ENCODE data around the gene NDUFC2. TPM values are rescaled to one million over a fixed set of nuclear protein-coding genes. Genes with fewer than 3 reads are reported as not detected.
A peak's percentile ranks its signal among the peaks of the same experiment; 100 is the strongest.

Gene NDUFC2
- total and polyA plus RNA-seq, 2 of the 8 experiments (the other 6 are each of a cell fraction or from before 2014, with no cell fraction given), result 216 to 356 TPM

DNA sequence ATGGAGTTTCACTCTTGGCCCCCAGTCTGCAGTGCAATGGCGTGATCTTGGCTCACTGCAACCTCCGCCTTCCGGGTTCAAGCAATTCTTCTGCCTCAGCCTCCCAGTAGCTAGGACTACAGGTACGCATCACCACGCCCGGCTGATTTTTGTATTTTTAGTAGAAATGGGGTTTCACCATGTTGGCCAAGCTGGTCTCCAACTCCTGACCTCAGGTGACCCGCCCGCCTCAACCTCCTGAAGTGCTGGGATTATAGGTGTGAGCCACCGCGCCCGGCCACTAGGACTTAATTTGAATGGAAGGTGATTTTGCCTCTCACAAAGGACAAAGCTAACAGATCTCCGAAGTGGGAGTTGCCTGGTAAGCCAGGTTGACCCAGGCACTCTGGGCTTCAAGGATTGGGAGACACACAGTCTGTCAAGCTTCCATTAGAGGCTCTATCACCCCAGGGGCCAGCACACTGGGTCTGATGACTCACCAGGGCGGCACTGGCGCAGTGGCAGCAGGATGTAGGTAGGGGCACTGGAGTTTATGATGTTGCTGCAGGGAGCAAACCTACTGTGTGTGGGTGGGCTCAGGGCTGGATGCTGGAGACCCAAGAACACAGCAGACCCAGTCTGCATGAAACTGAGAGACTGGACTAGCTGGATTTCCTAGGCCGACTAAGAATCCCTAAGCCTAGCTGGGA is 38.8 kb downstream of the NDUFC2 start:
- WGBS, 2 experiments (ENCODE audit: extremely low coverage in 1 of 2, insufficient coverage in 1 of 2, insufficient read length in 1 of 2, insufficient replicate concordance in 2 of 2, low coverage in 1 of 2, low lambda C conversion rate in 2 of 2, missing lambda C conversion rate in 1 of 2), result 89% methylated on average over 15 of the region's 15 CpGs; no CpG with 5 or more reads in 1 of the 2 experiments
- Histone ChIP-seq H3K56ac (replicated peaks; ENCODE audit: insufficient read length, low read depth, low read length) (no peak overlapping the region), H2BK12ac (ENCODE audit: low read depth, low read length) (no peak overlapping the region), H2BK20ac (ENCODE audit: low read length) (no peak overlapping the region), H3K36me3 (ENCODE audit: control insufficient read depth in 2 of 4, insufficient read depth in 4 of 4, low read length in 3 of 4) (no peaks in the 10 kb centered on the region), H3K27ac (ENCODE audit: low read depth, low read length) (no peak overlapping the region), H4K20me1 (replicated peaks in 1 of 2; ENCODE audit: control insufficient read depth in 1 of 2, insufficient read depth in 2 of 2, low read length in 2 of 2) (no peaks in the 10 kb centered on the region), H4K5ac (ENCODE audit: insufficient read length, low read depth, low read length) (no peak overlapping the region), H4K8ac (ENCODE audit: extremely low read depth, insufficient read depth, low read length) (peak overlapping the region; percentile 35; the same call in 1 of the 2 replicates), H3K4me2 (ENCODE audit: insufficient read depth in 1 of 2, low read depth in 2 of 2, low read length in 2 of 2) (no peak overlapping the region; a peak in 1 of 4 replicates), H2BK5ac (ENCODE audit: low read depth, low read length) (no peak overlapping the region), H2AK5ac (ENCODE audit: low read depth, low read length) (no peak overlapping the region), H3K14ac (ENCODE audit: insufficient read length) (no peak overlapping the region), H2BK15ac (ENCODE audit: low read length) (0 out of 2 replicates have a peak overlapping the region, but pooled peaks have one; percentile 88), H3K18ac (ENCODE audit: extremely low read depth, low read length) (peak overlapping the region; percentile 71; the same call in 1 of the 2 replicates), H2BK120ac (replicated peaks; ENCODE audit: low read depth, low read length) (no peak overlapping the region), H3K23ac (ENCODE audit: insufficient read length) (no peak overlapping the region), H4K91ac (replicated peaks; ENCODE audit: insufficient read length, low read length) (no peak overlapping the region), H3K79me2 (ENCODE audit: control insufficient read depth in 1 of 2, insufficient read depth in 2 of 2, low read length in 2 of 2) (no peaks in the 10 kb centered on the region), H3K9ac (replicated peaks in 1 of 4; ENCODE audit: extremely low read depth in 1 of 4, low read depth in 3 of 4, low read length in 3 of 4) (no peak overlapping the region), H3K4me3 (ENCODE audit: extremely low read depth in 1 of 4, insufficient read depth in 2 of 4, low read depth in 3 of 4, low read length in 4 of 4) (no peak overlapping the region), H2AFZ (ENCODE audit: low read length) (peak overlapping the region; percentile 35; the same call in 1 of the 2 replicates), H3K9me3 (ENCODE audit: insufficient read depth in 2 of 2, low read depth in 1 of 2, low read length in 1 of 2) (no peaks in the 10 kb centered on the region), H3K4ac (replicated peaks; ENCODE audit: insufficient read length, low read depth, low read length) (no peak overlapping the region), H3K23me2 (ENCODE audit: low read depth, low read length) (no peaks in the 10 kb centered on the region), H3K4me1 (replicated peaks in 1 of 4; ENCODE audit: control insufficient read depth in 3 of 4, insufficient read depth in 4 of 4, low read length in 3 of 4) (peaks cover 0 to 7% (median 4%) of the 10 kb centered on the region in 4 experiments; a peak in 4 of 7 replicates), H3K27me3 (replicated peaks in 1 of 4; ENCODE audit: control insufficient read depth in 3 of 4, extremely low read depth in 1 of 4, insufficient read depth in 3 of 4, low read length in 3 of 4) (no peaks in the 10 kb centered on the region), H3K79me1 (ENCODE audit: low read depth, low read length) (no peaks in the 10 kb centered on the region)
- no peak for FAIRE-seq
- TF ChIP-seq JUND (IDR thresholded peaks at IDR 0.05; ENCODE audit: low read length), result peak; percentile 56; the same call in 1 of the 2 replicates
- TF ChIP-seq GABPA (IDR thresholded peaks at IDR 0.05; ENCODE audit: borderline replicate concordance, insufficient read depth, low read length), result no peak
- no peak for TF ChIP-seq SP4 (IDR thresholded peaks at IDR 0.05; ENCODE audit: low read length)
- no peak for DNase-seq (ENCODE audit: low read depth in 1 of 2, low spot score in 2 of 2)
- POLR2A ChIA-PET (ENCODE audit: partially characterized antibody), result interaction anchor here (2.2 kb wide), 1 partner anchor 19 kb away, joined by 6 read pairs; no protein-coding TSS in a partner anchor
- CTCF ChIA-PET (ENCODE audit: partially characterized antibody), result interaction anchor here (0.6 to 2.1 kb wide), 8 partner anchors 10 to 399 kb away, joined by 3 to 5 read pairs (median 3); partner anchors contain the start of gene THRSP

All from H1 (cell line).